SK-N-SH (cell line): ENCODE results near the gene METTL1. TPM values are rescaled to one million over a fixed set of nuclear protein-coding genes. Genes with fewer than 3 reads are reported as not detected.

Experiments used
- CTCF ChIA-PET: fragments of 300-600, 350-600 bp; formaldehyde crosslinking; extraction: SDS; loops from one replicate; lab custom pipeline; 2021; lab: Yijun Ruan, JAX
- POLR2A ChIA-PET: fragments of 350-600 bp; sonication (Branson Sonifier 250); formaldehyde crosslinking; extraction: SDS; loops from one replicate; lab custom pipeline; 2020; ENCODE audit warnings: antibody characterized with exemption, inconsistent platforms; lab: Yijun Ruan, JAX
- DNase-seq: peaks from one replicate; pipeline ENCODE4 v3.0.0; 2012
- H2AFZ ChIP-seq: fragments of 200-600 bp; sonication (generic); 2 replicates; pipeline ENCODE4 v1.8.1; 2016; ENCODE audit warnings: antibody characterized with exemption, mild to moderate bottlenecking, low read depth
- H3F3A ChIP-seq: fragments of 200-600 bp; sonication (generic); replicated peaks from 2 replicates; pipeline ENCODE3; 2016; ENCODE audit warnings: antibody characterized with exemption, mild to moderate bottlenecking; ENCODE audit not compliant: insufficient read depth
- H3K27ac ChIP-seq, 2 experiments: fragments of 200-500 bp in 1 of 2; fragments of 200-600 bp in 1 of 2; sonication (Bioruptor generic) in 1 of 2; sonication (generic), shearing (Covaris generic) in 1 of 2; 2 replicates each; pipeline versions ENCODE4 v1.5.1 to v1.6.1; 2014 to 2016; ENCODE audit warnings: low read depth in 2 of 2, inconsistent platforms in 1 of 2, low read length in 1 of 2, mild to moderate bottlenecking in 1 of 2, mixed read lengths in 1 of 2
- H3K27me3 ChIP-seq: fragments of 200-600 bp; sonication (generic), shearing (Covaris generic); 2 replicates; pipeline ENCODE4 v1.6.1; 2016; ENCODE audit warnings: mixed run types; ENCODE audit not compliant: insufficient read depth
- H3K36me3 ChIP-seq, 2 experiments: fragments of 200-500 bp in 1 of 2; fragments of 200-600 bp in 1 of 2; sonication (Bioruptor generic) in 1 of 2; sonication (generic) in 1 of 2; replicated peaks in 1 of 2; 2 replicates each; pipeline versions ENCODE3 to v1.5.1; 2014 to 2016; ENCODE audit warnings: low read length in 1 of 2, mild to moderate bottlenecking in 1 of 2; ENCODE audit not compliant: insufficient read depth in 2 of 2, control insufficient read depth in 1 of 2
- H3K4me1 ChIP-seq, 2 experiments: fragments of 200-500 bp in 1 of 2; fragments of 200-600 bp in 1 of 2; sonication (Bioruptor generic) in 1 of 2; sonication (generic), shearing (Covaris generic) in 1 of 2; 2 replicates each; pipeline versions ENCODE4 v1.5.1 to v1.6.1; 2014 to 2016; ENCODE audit warnings: low read depth in 1 of 2, low read length in 1 of 2, mixed run types in 1 of 2; ENCODE audit not compliant: insufficient read depth in 2 of 2, control insufficient read depth in 1 of 2
- H3K4me2 ChIP-seq: fragments of 200-600 bp; sonication (generic), shearing (Covaris generic); 2 replicates; pipeline ENCODE4 v1.6.1; 2017; ENCODE audit warnings: mixed run types
- H3K4me3 ChIP-seq, 2 experiments: fragments of 200-500 bp in 1 of 2; fragments of 200-600 bp in 1 of 2; sonication (Bioruptor generic) in 1 of 2; sonication (generic), shearing (Covaris generic) in 1 of 2; 2 replicates each; pipeline versions ENCODE4 v1.5.1 to v1.8.1; 2014 to 2016; ENCODE audit warnings: low read depth in 2 of 2, inconsistent platforms in 1 of 2, low read length in 1 of 2, mild to moderate bottlenecking in 1 of 2, mixed read lengths in 1 of 2, moderate library complexity in 1 of 2
- H3K79me2 ChIP-seq: fragments of 200-600 bp; sonication (generic); 2 replicates; pipeline ENCODE4 v1.8.1; 2017; ENCODE audit warnings: mild to moderate bottlenecking; ENCODE audit not compliant: insufficient read depth
- H3K9ac ChIP-seq: fragments of 200-600 bp; sonication (generic); 2 replicates; pipeline ENCODE4 v1.6.1; 2017; ENCODE audit warnings: mixed run types
- H3K9me2 ChIP-seq: fragments of 200-600 bp; sonication (generic); 2 replicates; pipeline ENCODE4 v1.6.1; 2017; ENCODE audit warnings: mixed run types
- H3K9me3 ChIP-seq: fragments of 200-600 bp; sonication (generic); 2 replicates; pipeline ENCODE4 v1.6.1; 2017; ENCODE audit warnings: mixed run types, mild to moderate bottlenecking, moderate library complexity
- H4K20me1 ChIP-seq: fragments of 200-600 bp; sonication (generic); 2 replicates; pipeline ENCODE4 v1.6.1; 2017; ENCODE audit warnings: mild to moderate bottlenecking, mixed run types; ENCODE audit not compliant: insufficient read depth
- GABPA ChIP-seq: IDR thresholded peaks from 2 replicates; pipeline ENCODE4 v1.4.0; 2012; ENCODE audit warnings: low read depth, mild to moderate bottlenecking
- MEF2A ChIP-seq: IDR thresholded peaks from 2 replicates; pipeline ENCODE4 v1.4.0; 2012; ENCODE audit warnings: low read depth, borderline replicate concordance
- POLR2AphosphoS5 ChIP-seq: IDR thresholded peaks from 2 replicates; pipeline ENCODE4 v1.6.1; 2012; ENCODE audit warnings: low read depth, low read length
- RFX5 ChIP-seq: IDR thresholded peaks from 2 replicates; pipeline ENCODE4 v1.6.1; 2012; ENCODE audit warnings: mild to moderate bottlenecking, improper control_type of control experiment, low read length
- RXRA ChIP-seq: IDR thresholded peaks from 2 replicates; pipeline ENCODE4 v1.4.0; 2012; ENCODE audit warnings: low read depth, mild to moderate bottlenecking, borderline replicate concordance
- SIN3A ChIP-seq: IDR thresholded peaks from 2 replicates; pipeline ENCODE4 v1.6.1; 2012; ENCODE audit warnings: low read depth, mild to moderate bottlenecking, low read length, moderate library complexity, borderline replicate concordance
- TAF1 ChIP-seq: IDR thresholded peaks from 2 replicates; pipeline ENCODE4 v1.6.1; 2012; ENCODE audit warnings: low read depth, mild to moderate bottlenecking, low read length, moderate library complexity, borderline replicate concordance
- TCF12 ChIP-seq: IDR thresholded peaks from 2 replicates; pipeline ENCODE4 v1.4.0; 2012
- TEAD4 ChIP-seq: IDR thresholded peaks from 2 replicates; pipeline ENCODE4 v1.4.0; 2012; ENCODE audit warnings: mild to moderate bottlenecking, borderline replicate concordance; ENCODE audit not compliant: insufficient read depth
- WGBS: methylation state at CpG from one replicate; pipeline ENCODE4 v1.1.6; 2017; ENCODE audit warnings: low lambda C conversion rate; 5-methylcytosine and 5-hydroxymethylcytosine counted together
- polyA plus RNA-seq, 3 experiments: library from polyadenylated mRNA; depleted of rRNA; stranded (reverse); fragments of >200 nt; gene quantifications; 2 replicates each; pipeline ENCODE4 v1.2.3, GENCODE V29; 2012
- TF ChIP-seq, protein P1 (sequence below): IDR thresholded peaks from 2 replicates; pipeline ENCODE4 v1.6.1; 2012; ENCODE audit warnings: mild to moderate bottlenecking, low read depth, low read length, moderate library complexity
- TF ChIP-seq, protein P2 (sequence below): IDR thresholded peaks from 2 replicates; pipeline ENCODE4; 2012
- TF ChIP-seq, protein P3 (sequence below): IDR thresholded peaks from 2 replicates; pipeline ENCODE4 v1.4.0; 2012; ENCODE audit warnings: low read depth
- TF ChIP-seq, protein P4 (sequence below): fragments of 150-350 bp; IDR thresholded peaks from 2 replicates; pipeline ENCODE4 v1.6.1; 2017; ENCODE audit warnings: antibody characterized with exemption, low read length, low read depth, borderline replicate concordance

The METTL1 gene
- polyA plus RNA-seq, 1 of the 3 experiments (the other 2 are of a cell fraction) = 28.0 TPM

DNA sequence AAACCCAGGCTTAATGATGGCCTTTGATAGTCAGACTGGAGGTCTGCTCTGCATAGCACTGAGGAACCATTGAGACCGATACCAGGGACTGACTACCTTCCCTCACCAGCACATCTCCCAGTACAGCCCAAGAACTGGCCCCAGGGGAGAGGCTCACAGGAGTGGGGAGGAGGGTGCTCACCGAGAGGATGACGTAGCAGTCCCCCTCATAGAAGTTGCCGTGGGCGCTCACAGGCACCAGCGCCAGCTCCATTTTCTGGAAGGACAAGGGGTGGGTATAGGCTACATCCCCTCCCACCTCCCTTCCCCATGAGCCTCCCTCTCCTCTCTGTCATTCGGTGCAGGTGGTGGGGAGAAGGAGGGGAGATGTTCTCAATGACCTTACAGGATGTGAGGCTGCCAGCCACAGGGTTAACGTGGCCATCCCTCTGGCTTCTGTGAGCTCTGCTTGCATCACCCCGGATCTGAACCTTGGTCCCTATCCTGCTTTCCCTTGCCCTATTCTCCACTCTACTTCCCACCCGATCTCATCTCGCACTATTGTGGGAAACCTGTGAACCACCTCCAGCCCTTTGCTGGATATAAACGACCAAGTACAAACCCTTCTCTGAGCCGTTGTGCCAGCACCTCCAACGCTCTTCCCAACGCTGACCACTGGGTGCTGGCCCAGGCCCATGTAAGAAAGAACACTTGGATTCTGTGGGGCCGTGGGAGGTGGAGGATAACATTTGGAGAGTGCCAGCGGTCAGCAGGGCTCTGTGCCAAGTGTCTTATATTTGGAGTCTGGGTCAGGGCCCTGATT is 42.3 kb upstream of the METTL1 start (continued):
- TF ChIP-seq, protein P1, sequence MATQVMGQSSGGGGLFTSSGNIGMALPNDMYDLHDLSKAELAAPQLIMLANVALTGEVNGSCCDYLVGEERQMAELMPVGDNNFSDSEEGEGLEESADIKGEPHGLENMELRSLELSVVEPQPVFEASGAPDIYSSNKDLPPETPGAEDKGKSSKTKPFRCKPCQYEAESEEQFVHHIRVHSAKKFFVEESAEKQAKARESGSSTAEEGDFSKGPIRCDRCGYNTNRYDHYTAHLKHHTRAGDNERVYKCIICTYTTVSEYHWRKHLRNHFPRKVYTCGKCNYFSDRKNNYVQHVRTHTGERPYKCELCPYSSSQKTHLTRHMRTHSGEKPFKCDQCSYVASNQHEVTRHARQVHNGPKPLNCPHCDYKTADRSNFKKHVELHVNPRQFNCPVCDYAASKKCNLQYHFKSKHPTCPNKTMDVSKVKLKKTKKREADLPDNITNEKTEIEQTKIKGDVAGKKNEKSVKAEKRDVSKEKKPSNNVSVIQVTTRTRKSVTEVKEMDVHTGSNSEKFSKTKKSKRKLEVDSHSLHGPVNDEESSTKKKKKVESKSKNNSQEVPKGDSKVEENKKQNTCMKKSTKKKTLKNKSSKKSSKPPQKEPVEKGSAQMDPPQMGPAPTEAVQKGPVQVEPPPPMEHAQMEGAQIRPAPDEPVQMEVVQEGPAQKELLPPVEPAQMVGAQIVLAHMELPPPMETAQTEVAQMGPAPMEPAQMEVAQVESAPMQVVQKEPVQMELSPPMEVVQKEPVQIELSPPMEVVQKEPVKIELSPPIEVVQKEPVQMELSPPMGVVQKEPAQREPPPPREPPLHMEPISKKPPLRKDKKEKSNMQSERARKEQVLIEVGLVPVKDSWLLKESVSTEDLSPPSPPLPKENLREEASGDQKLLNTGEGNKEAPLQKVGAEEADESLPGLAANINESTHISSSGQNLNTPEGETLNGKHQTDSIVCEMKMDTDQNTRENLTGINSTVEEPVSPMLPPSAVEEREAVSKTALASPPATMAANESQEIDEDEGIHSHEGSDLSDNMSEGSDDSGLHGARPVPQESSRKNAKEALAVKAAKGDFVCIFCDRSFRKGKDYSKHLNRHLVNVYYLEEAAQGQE = no peak
- no peak for TF ChIP-seq POLR2AphosphoS5

DNA sequence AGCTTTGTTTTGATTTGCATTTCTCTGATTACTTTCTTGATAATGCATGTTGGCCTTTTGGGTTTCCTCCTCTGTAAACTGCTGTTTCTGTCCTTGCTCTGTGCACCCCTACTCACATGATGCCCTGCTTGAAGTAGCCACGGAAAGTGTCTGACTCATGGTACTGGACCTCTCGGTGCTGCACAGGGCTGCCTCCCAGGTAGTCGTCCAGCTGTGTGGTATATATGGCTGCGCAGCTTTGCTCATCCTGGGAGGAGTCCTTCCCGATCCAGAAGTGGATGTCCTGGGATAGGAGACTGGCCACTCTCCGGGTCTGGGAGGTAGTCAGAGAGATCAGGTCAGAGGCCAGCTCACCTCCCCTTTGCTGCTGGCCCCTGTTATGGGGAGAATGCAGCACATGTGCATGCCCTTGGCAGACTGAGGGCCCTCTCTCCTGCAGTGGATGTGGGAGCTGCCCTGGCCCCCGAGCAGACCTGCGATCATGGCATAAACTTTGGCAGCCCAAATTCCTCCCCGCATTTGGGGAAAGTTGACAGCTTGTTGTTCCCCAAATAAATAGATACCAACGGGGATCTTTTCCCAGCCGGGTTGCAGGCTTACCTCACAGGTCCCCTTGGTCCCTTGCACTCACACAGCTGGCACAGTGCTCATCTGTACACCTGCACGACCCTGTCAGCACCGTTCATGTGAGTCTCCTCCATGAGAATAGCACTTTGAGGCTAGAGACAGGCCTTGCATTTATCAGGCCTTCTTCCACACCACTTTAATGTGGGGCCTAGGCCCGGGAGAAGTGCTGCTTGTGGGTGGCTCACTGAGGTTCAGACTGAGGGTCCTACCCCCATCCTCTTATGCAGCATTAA is 41.4 kb upstream of the METTL1 start:
- Histone ChIP-seq H3K4me2 (no peak overlapping the region), H3K9ac (no peak overlapping the region), H3K36me3 (peaks cover 6 to 15% of the 10 kb centered on the region in 2 experiments), H4K20me1 (no peaks in the 10 kb centered on the region), H3K79me2 (no peaks in the 10 kb centered on the region), H3K9me2 (no peaks in the 10 kb centered on the region), H3K4me3 (no peak overlapping the region), H3K27me3 (no peaks in the 10 kb centered on the region), H3K4me1 (peaks cover 0 to 20% of the 10 kb centered on the region in 2 experiments; a peak in 2 of 4 replicates), H3F3A (peaks cover 7% of the 10 kb centered on the region), H2AFZ (no peak overlapping the region), H3K9me3 (no peaks in the 10 kb centered on the region), H3K27ac (no peak overlapping the region)
- no peak for DNase-seq
- 88% methylated on average over 11 of the region's 14 CpGs for WGBS
- POLR2A ChIA-PET = interaction anchor here (1.3 kb wide), 1 partner anchor 14 kb away, joined by 3 read pairs; no protein-coding TSS in a partner anchor
- TF ChIP-seq MEF2A (no peak), GABPA (no peak), RFX5 (no peak), TEAD4 (no peak), TCF12 (no peak), RXRA (no peak), SIN3A (no peak), TAF1 (no peak)
- TF ChIP-seq, protein P2, sequence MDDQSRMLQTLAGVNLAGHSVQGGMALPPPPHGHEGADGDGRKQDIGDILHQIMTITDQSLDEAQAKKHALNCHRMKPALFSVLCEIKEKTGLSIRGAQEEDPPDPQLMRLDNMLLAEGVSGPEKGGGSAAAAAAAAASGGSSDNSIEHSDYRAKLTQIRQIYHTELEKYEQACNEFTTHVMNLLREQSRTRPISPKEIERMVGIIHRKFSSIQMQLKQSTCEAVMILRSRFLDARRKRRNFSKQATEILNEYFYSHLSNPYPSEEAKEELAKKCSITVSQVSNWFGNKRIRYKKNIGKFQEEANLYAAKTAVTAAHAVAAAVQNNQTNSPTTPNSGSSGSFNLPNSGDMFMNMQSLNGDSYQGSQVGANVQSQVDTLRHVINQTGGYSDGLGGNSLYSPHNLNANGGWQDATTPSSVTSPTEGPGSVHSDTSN = no peak
- TF ChIP-seq, protein P3, sequence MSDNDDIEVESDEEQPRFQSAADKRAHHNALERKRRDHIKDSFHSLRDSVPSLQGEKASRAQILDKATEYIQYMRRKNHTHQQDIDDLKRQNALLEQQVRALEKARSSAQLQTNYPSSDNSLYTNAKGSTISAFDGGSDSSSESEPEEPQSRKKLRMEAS = no peak
- TF ChIP-seq, protein P4, sequence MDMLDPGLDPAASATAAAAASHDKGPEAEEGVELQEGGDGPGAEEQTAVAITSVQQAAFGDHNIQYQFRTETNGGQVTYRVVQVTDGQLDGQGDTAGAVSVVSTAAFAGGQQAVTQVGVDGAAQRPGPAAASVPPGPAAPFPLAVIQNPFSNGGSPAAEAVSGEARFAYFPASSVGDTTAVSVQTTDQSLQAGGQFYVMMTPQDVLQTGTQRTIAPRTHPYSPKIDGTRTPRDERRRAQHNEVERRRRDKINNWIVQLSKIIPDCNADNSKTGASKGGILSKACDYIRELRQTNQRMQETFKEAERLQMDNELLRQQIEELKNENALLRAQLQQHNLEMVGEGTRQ = no peak
- CTCF ChIA-PET = interaction anchor here (1.0 to 10.2 kb wide), 8 partner anchors 11 to 101 kb away, joined by 3 to 96 read pairs (median 4); no protein-coding TSS in a partner anchor
